A204.1 (cell line): ENCODE data around the gene CLDND1.
"Not testable (repeated sequence)": the region's sequence is repeated elsewhere in the genome, so short reads cannot be mapped to it uniquely, and the experiment has no call there.

ENCODE experiments used
- FAIRE-seq: peaks from 2 replicates; lab custom pipeline; 2012; peaks lifted over from hg19 to GRCh38; lab: Jason Lieb, UNC

Gene CLDND1

GRCh38 chr3:98522544-98523281 is at the start of gene CLDND1:
CLDND1 (minus strand) TSS chr3:98522902; CDS start chr3:98521424, 1,478 bp downstream.
- FAIRE-seq = peak; percentile 93

GRCh38 chr3:98568402-98568801 is 45.7 kb upstream of the CLDND1 start:
- FAIRE-seq = no peak

- FAIRE-seq = no peak
These were observed 45.1 kb upstream of the CLDND1 start for GRCh38 chr3:98567666-98568270.

GRCh38 chr3:98565843-98566242 is 43.1 kb upstream of the CLDND1 start:
- no peak for FAIRE-seq

GRCh38 chr3:98565237-98565643 is 42.5 kb upstream of the CLDND1 start:
- FAIRE-seq = no peak

GRCh38 chr3:98564282-98565005 is 41.7 kb upstream of the CLDND1 start:
- no peak for FAIRE-seq

- FAIRE-seq = no peak
These were observed 41.1 kb upstream of the CLDND1 start for GRCh38 chr3:98563661-98564281.

GRCh38 chr3:98561727-98562521 is 39.2 kb upstream of the CLDND1 start:
- FAIRE-seq = no peak

GRCh38 chr3:98560911-98561310 is 38.2 kb upstream of the CLDND1 start:
- no peak for FAIRE-seq

- FAIRE-seq = not testable (repeated sequence)
These were observed 37.1 kb upstream of the CLDND1 start for GRCh38 chr3:98559769-98560168.

GRCh38 chr3:98558100-98558827 is 35.6 kb upstream of the CLDND1 start:
- no peak for FAIRE-seq

GRCh38 chr3:98557324-98558010 is 34.8 kb upstream of the CLDND1 start:
- FAIRE-seq = no peak

GRCh38 chr3:98556164-98557130 is 33.7 kb upstream of the CLDND1 start:
- no peak for FAIRE-seq

- FAIRE-seq = no peak
These were observed 32.3 kb upstream of the CLDND1 start for GRCh38 chr3:98555025-98555379.

- no peak for FAIRE-seq
These were observed 31.9 kb upstream of the CLDND1 start for GRCh38 chr3:98554580-98554979.

- no peak for FAIRE-seq
These were observed 31.1 kb upstream of the CLDND1 start for GRCh38 chr3:98553753-98554152.

GRCh38 chr3:98553021-98553563 is 30.4 kb upstream of the CLDND1 start:
- no peak for FAIRE-seq

GRCh38 chr3:98552232-98553020 is 29.7 kb upstream of the CLDND1 start:
- no peak for FAIRE-seq
